Activated CD8-positive, alpha-beta T cell treated with anti-CD3 and anti-CD28 coated beads for 36 hours (primary cell): ENCODE measurements around the gene HIF1AN. TPM values are rescaled to one million over a fixed set of nuclear protein-coding genes. Genes with fewer than 3 reads are reported as not detected.

Experiments used
- ATAC-seq: fragments of 200-7000 bp; cut with Tn5 transposase; one replicate; pipeline ENCODE4 v1.10.0; 2021; ENCODE audit warnings: mild to moderate bottlenecking, moderate library complexity
- CTCF ChIA-PET: fragments of 350-600 bp; sonication (Branson Sonifier 250); formaldehyde crosslinking; loops from one replicate; lab custom pipeline; 2021; ENCODE audit warnings: antibody characterized with exemption; lab: Charles Lee
- POLR2A ChIA-PET: fragments of 350-600 bp; sonication (Branson Sonifier 250); formaldehyde crosslinking; loops from one replicate; lab custom pipeline; 2021; ENCODE audit warnings: antibody characterized with exemption; lab: Charles Lee
- DNase-seq: peaks from one replicate; pipeline ENCODE4 v3.0.0-alpha.2; 2020
- H3K27ac Mint-ChIP-seq: one replicate; pipeline ENCODE4 v1.8.0; 2021; ENCODE audit warnings: mild to moderate bottlenecking, mixed read lengths
- H3K27me3 Mint-ChIP-seq: one replicate; pipeline ENCODE4 v1.8.0; 2021; ENCODE audit warnings: mixed read lengths
- H3K36me3 Mint-ChIP-seq: one replicate; pipeline ENCODE4 v1.8.0; 2021; ENCODE audit warnings: low read depth, mixed read lengths
- H3K4me1 Mint-ChIP-seq: one replicate; pipeline ENCODE4 v1.8.0; 2021; ENCODE audit warnings: low read depth, mixed read lengths
- H3K4me3 Mint-ChIP-seq: one replicate; pipeline ENCODE4 v1.8.0; 2021; ENCODE audit warnings: mild to moderate bottlenecking, moderate library complexity, mixed read lengths
- H3K9me3 Mint-ChIP-seq: one replicate; pipeline ENCODE4 v1.8.0; 2021; ENCODE audit warnings: mixed read lengths
- intact Hi-C: fragments of 100-400 bp; cut with micrococcal nuclease; formaldehyde crosslinking; loops from one replicate; pipeline ENCODE4 v1.10.0; 2022
- total RNA-seq, 2 experiments: library from RNA; stranded (reverse); gene quantifications; one replicate each; pipeline ENCODE4 v1.2.3, GENCODE V29; 2021
- TF ChIP-seq, protein P1 (sequence below): fragments of 200-600 bp; IDR thresholded peaks from one replicate; pipeline ENCODE4 v1.8.0; 2022; ENCODE audit warnings: antibody characterized with exemption, mild to moderate bottlenecking

Gene HIF1AN
- total RNA-seq, 2 experiments from 2014 or later, result 35.3 to 36.5 TPM

DNA sequence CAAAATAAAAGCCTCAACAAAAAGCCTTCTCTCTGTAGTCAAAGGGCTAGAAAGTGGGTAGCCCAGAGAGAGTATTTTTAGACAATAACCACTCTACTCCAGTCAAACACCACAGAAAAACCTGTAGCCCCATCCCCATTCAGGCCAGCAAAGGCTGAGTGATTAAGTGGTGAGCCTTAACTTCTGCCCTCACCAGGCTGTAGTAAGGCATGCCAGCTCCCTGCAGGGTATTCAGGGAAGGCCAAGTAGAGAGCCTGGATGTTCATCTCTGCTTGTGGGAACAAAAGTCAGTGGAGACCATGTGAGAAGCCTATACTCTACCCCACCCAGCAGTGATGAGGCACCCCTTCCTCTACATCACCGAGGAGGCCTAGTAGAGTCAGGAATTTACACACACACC, 51.2 kb downstream of the HIF1AN start:
- no peak for ATAC-seq
- H3K4me3 Mint-ChIP-seq, result no peak overlapping the region
- no peak overlapping the region for H3K27ac Mint-ChIP-seq
- POLR2A ChIA-PET, result no interaction called here
- TF ChIP-seq, protein P1, sequence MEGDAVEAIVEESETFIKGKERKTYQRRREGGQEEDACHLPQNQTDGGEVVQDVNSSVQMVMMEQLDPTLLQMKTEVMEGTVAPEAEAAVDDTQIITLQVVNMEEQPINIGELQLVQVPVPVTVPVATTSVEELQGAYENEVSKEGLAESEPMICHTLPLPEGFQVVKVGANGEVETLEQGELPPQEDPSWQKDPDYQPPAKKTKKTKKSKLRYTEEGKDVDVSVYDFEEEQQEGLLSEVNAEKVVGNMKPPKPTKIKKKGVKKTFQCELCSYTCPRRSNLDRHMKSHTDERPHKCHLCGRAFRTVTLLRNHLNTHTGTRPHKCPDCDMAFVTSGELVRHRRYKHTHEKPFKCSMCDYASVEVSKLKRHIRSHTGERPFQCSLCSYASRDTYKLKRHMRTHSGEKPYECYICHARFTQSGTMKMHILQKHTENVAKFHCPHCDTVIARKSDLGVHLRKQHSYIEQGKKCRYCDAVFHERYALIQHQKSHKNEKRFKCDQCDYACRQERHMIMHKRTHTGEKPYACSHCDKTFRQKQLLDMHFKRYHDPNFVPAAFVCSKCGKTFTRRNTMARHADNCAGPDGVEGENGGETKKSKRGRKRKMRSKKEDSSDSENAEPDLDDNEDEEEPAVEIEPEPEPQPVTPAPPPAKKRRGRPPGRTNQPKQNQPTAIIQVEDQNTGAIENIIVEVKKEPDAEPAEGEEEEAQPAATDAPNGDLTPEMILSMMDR, result no peak
- CTCF ChIA-PET, result no interaction called here
- no peaks in the 10 kb centered on the region for H3K36me3 Mint-ChIP-seq
- no peaks in the 10 kb centered on the region for H3K4me1 Mint-ChIP-seq
- intact Hi-C loops, result no loop called here
- no peak for DNase-seq
- H3K27me3 Mint-ChIP-seq, result peaks cover 50% of the 10 kb centered on the region
- no peaks in the 10 kb centered on the region for H3K9me3 Mint-ChIP-seq

DNA sequence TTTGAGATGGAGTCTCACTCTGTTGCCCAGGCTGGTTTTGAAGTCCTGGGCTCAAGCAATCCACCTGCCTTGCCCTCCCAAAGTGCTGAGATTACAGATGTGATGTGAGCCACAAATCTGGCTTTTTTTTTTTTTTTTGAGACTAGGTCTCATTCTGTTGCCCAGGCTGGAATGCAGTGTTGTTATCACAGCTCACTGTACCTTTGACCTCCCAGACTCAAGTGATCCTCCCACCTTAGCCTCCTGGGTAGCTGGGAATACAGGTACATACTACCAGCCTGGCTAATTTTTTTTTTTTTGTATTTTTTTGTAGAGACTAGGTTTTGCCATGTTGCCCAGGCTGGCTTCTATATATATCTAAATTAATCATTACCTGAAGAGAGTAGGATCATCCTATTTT, 62.4 kb downstream of the HIF1AN start:
- ChIA-PET CTCF (interaction anchor here (0.6 to 1.6 kb wide), 4 partner anchors 11 to 52 kb away, joined by 3 to 6 read pairs (median 4); no protein-coding TSS in a partner anchor), POLR2A (interaction anchor here (0.7 kb wide), 1 partner anchor 9 kb away, joined by 4 read pairs; no protein-coding TSS in a partner anchor)
- H3K4me3 Mint-ChIP-seq, result no peak overlapping the region
- TF ChIP-seq, protein P1, result no peak
- peaks cover 19% of the 10 kb centered on the region for H3K27me3 Mint-ChIP-seq
- H3K36me3 Mint-ChIP-seq, result no peaks in the 10 kb centered on the region
- intact Hi-C loops, result no loop called here
- H3K27ac Mint-ChIP-seq, result no peak overlapping the region
- no peaks in the 10 kb centered on the region for H3K4me1 Mint-ChIP-seq
- no peaks in the 10 kb centered on the region for H3K9me3 Mint-ChIP-seq
- no peak for DNase-seq
- ATAC-seq, result no peak

DNA sequence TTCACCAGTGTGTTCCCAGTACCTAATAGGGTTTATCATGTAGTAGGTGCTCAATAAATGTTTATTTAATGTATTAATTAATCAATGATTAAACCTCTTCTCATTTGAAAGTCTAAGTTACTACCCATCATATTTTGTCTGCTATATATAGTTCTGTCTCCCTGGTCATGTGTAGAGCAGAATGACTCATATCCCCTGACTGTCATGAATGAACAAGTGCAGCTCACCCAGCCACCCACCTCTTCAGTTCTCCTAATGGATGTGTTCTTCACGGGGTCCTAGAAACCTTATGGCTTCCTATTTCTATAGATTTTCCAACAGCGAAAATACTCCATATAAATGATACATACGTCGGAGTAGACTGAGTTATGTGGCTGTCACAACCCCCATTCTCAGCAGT, 64.5 kb downstream of the HIF1AN start:
- intact Hi-C loops, result no loop called here
- H3K27me3 Mint-ChIP-seq, result peaks cover 22% of the 10 kb centered on the region
- POLR2A ChIA-PET, result no interaction called here

DNA sequence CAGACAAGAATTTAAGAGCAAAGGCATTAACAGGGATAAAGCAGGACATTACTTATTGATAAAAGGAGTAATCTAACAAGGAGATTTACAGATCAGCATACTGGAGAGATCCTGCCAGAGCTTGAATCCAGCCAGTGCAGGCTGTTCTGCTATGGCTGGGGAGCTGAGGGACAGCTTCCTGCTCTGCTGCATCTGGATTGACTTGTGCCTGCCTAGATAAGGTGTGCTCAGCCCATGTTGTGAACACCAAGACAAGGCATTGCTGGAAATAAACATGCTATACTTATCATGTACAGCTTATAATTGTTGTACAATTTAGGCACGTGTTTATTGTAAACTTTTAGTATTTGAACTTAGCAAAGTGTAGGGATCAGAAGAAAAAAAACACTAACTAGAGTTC, 71.7 kb downstream of the HIF1AN start:
- DNase-seq (no peak), ATAC-seq (no peak)
- POLR2A ChIA-PET, result no interaction called here
- Mint-ChIP-seq H3K27ac (no peak overlapping the region), H3K4me1 (no peaks in the 10 kb centered on the region), H3K9me3 (no peaks in the 10 kb centered on the region), H3K4me3 (no peak overlapping the region), H3K36me3 (no peaks in the 10 kb centered on the region), H3K27me3 (peaks cover 28% of the 10 kb centered on the region)
- TF ChIP-seq, protein P1, result no peak
- intact Hi-C loops, result no loop called here
- CTCF ChIA-PET, result interaction anchor here (0.7 kb wide), 1 partner anchor 136 kb away, joined by 3 read pairs; no protein-coding TSS in a partner anchor

More for the DNA sequence above, 64.5 kb downstream of the HIF1AN start:
- TF ChIP-seq, protein P1, result no peak
- ATAC-seq (no peak), DNase-seq (no peak)
- no peak overlapping the region for H3K4me3 Mint-ChIP-seq
- no peaks in the 10 kb centered on the region for H3K36me3 Mint-ChIP-seq
- H3K9me3 Mint-ChIP-seq, result no peaks in the 10 kb centered on the region
- no peak overlapping the region for H3K27ac Mint-ChIP-seq
- CTCF ChIA-PET, result interaction anchor here (0.7 to 1.2 kb wide), 2 partner anchors 143 to 144 kb away, joined by 3 read pairs; no protein-coding TSS in a partner anchor
- no peaks in the 10 kb centered on the region for H3K4me1 Mint-ChIP-seq

Other genes with a start within 250 kb of the HIF1AN start
- 10 to 100 TPM; 45.1 to 48.6 TPM for gene BLOC1S2, start 249.3 kb upstream of the HIF1AN start, total RNA-seq
- not detected for gene PKD2L1, start 205.7 kb upstream of the HIF1AN start, total RNA-seq
- 100 to 1,000 TPM; 271 TPM for gene SCD, start 188.7 kb upstream of the HIF1AN start, total RNA-seq
- gene WNT8B, start 72.9 kb upstream of the HIF1AN start, total RNA-seq, result under 1 TPM; 0.38 to 0.47 TPM
- 10 to 100 TPM; 34.2 to 40.6 TPM for gene SEC31B, start 16.1 kb upstream of the HIF1AN start, total RNA-seq
- gene NDUFB8, start 6.1 kb upstream of the HIF1AN start, total RNA-seq, result 100 to 1,000 TPM; 365 to 384 TPM
- not detected for gene PAX2, start 209.6 kb downstream of the HIF1AN start, total RNA-seq